GM12878 (cell line): ENCODE measurements around the gene RWDD1. TPM values are rescaled to one million over a fixed set of nuclear protein-coding genes. Genes with fewer than 3 reads are reported as not detected.

ENCODE experiments used
- ATAC-seq: fragments of 200-7000 bp; cut with Tn5 transposase; 3 replicates; pipeline ENCODE4 v1.9.1; 2020; ENCODE audit warnings: mild to moderate bottlenecking, moderate library complexity
- BruUV-seq: library from RNA; stranded (reverse); fragments of 400-500 nt; replicated peaks from 2 replicates; lab custom pipeline; 2021; lab: Mats Ljungman, UMichigan
- CTCF ChIA-PET: fragments of 300-600 bp; sonication (Branson Sonifier 250); formaldehyde crosslinking; extraction: SDS; loops from one replicate; lab custom pipeline; 2021; ENCODE audit warnings: inconsistent platforms; lab: Yijun Ruan, JAX
- POLR2A ChIA-PET: fragments of 350-600 bp; formaldehyde crosslinking; extraction: SDS; loops from one replicate; lab custom pipeline; 2021; ENCODE audit warnings: inconsistent platforms; lab: Charles Lee
- RAD21 ChIA-PET: fragments of 300-600 bp; sonication (Branson Sonifier 250); formaldehyde crosslinking; loops from one replicate; lab custom pipeline; 2023; ENCODE audit warnings: antibody characterized with exemption; ENCODE audit not compliant: unreplicated experiment; lab: Charles Lee
- SMC1A ChIA-PET: fragments of 300-600 bp; sonication (Branson Sonifier 250); formaldehyde crosslinking; loops from one replicate; lab custom pipeline; 2023; ENCODE audit not compliant: unreplicated experiment, uncharacterized antibody; lab: Charles Lee
- DNase-seq: peaks from one replicate; pipeline ENCODE4 v3.0.0-alpha.2; 2011; ENCODE audit warnings: low read depth, low spot score
- FAIRE-seq: peaks from 3 replicates; lab custom pipeline; 2011; peaks lifted over from hg19 to GRCh38; lab: Jason Lieb, UNC
- H2AFZ ChIP-seq: 2 replicates; pipeline ENCODE4 v1.6.0; 2011; ENCODE audit warnings: low read depth, low read length, control low read depth; ENCODE audit not compliant: control insufficient read depth
- H3K27ac ChIP-seq: 2 replicates; pipeline ENCODE4 v1.5.1; 2011; ENCODE audit warnings: control low read depth; ENCODE audit not compliant: control insufficient read depth, insufficient read depth
- H3K27me3 ChIP-seq, 2 experiments: replicated peaks in 1 of 2; 2 replicates each; pipeline versions ENCODE4 v1.6.0 to v1.6.1; 2011; ENCODE audit warnings: low read length in 1 of 2; ENCODE audit not compliant: control insufficient read depth in 2 of 2, insufficient read depth in 2 of 2
- H3K36me3 ChIP-seq, 2 experiments: 2 replicates each; pipeline ENCODE4 v1.5.1; 2011; ENCODE audit warnings: low read length in 1 of 2; ENCODE audit not compliant: control insufficient read depth in 2 of 2, insufficient read depth in 2 of 2
- H3K4me1 ChIP-seq: 2 replicates; pipeline ENCODE4 v1.6.1; 2011; ENCODE audit warnings: mild to moderate bottlenecking, low read length, moderate library complexity, mixed read lengths; ENCODE audit not compliant: control insufficient read depth, insufficient read depth
- H3K4me2 ChIP-seq: 2 replicates; pipeline ENCODE4 v1.6.0; 2011; ENCODE audit warnings: control low read depth; ENCODE audit not compliant: control insufficient read depth, insufficient read depth
- H3K4me3 ChIP-seq: fragments of 200-600 bp; sonication (generic); 2 replicates; pipeline ENCODE4 v1.5.1; 2016
- H3K79me2 ChIP-seq: 2 replicates; pipeline ENCODE4 v1.6.0; 2011; ENCODE audit warnings: low read length; ENCODE audit not compliant: control insufficient read depth, insufficient read depth
- H3K9ac ChIP-seq: 2 replicates; pipeline ENCODE4 v1.8.0; 2011; ENCODE audit warnings: low read length, control low read depth, mixed read lengths; ENCODE audit not compliant: control insufficient read depth, insufficient read depth
- H3K9me3 ChIP-seq: replicated peaks from 3 replicates; pipeline ENCODE4 v1.5.1; 2011; ENCODE audit warnings: mild to moderate bottlenecking, low read length; ENCODE audit not compliant: control insufficient read depth, insufficient read depth
- H4K20me1 ChIP-seq: 2 replicates; pipeline ENCODE4 v1.6.0; 2011; ENCODE audit not compliant: control insufficient read depth, insufficient read depth
- EP300 ChIP-seq, 2 experiments: fragments of 150-350 bp in 1 of 2; IDR thresholded peaks; 2 replicates each; pipeline ENCODE4 v1.6.1; 2011 to 2012; ENCODE audit warnings: low read depth in 2 of 2, low read length in 2 of 2, borderline replicate concordance in 1 of 2, improper control_type of control experiment in 1 of 2, inconsistent platforms in 1 of 2; ENCODE audit not compliant: control insufficient read depth in 1 of 2
- HDGF ChIP-seq: fragments of 450-650 bp; IDR thresholded peaks from 2 replicates; pipeline ENCODE4 v1.6.1; 2016; ENCODE audit warnings: antibody characterized with exemption
- SPI1 ChIP-seq: IDR thresholded peaks from 2 replicates; pipeline ENCODE4 v1.6.1; 2011; ENCODE audit warnings: low read depth, mild to moderate bottlenecking, low read length, moderate library complexity, borderline replicate concordance; ENCODE audit not compliant: insufficient read depth
- SREBF2 ChIP-seq: IDR thresholded peaks from 2 replicates; pipeline ENCODE4 v1.6.1; 2012; ENCODE audit warnings: mild to moderate bottlenecking, low read length
- ZNF384 ChIP-seq: IDR thresholded peaks from 2 replicates; pipeline ENCODE4 v1.6.1; 2012; ENCODE audit warnings: low read depth, mild to moderate bottlenecking, low read length, improper control_type of control experiment, borderline replicate concordance
- WGBS: methylation state at CpG from one replicate; pipeline ENCODE4 v1.1.6; 2016; ENCODE audit warnings: low lambda C conversion rate; ENCODE audit not compliant: insufficient replicate concordance, insufficient coverage; ENCODE audit errors: missing lambda C conversion rate; 5-methylcytosine and 5-hydroxymethylcytosine counted together
- in situ Hi-C: fragments of 300-500 bp; cut with MboI; formaldehyde crosslinking; loops from 9 replicates; pipeline ENCODE4 v1.14.3; 2018; ENCODE audit warnings: mixed read lengths
- intact Hi-C: fragments of 100-400 bp; cut with micrococcal nuclease; formaldehyde crosslinking; loops from one replicate; pipeline ENCODE4 v1.14.2; 2022; ENCODE audit not compliant: unreplicated experiment
- polyA plus RNA-seq, 11 experiments: library from polyadenylated mRNA; depleted of rRNA in 4 of 11; unstranded in 6 of 11; stranded (reverse) in 5 of 11; fragments of >200 nt; fragmentation: Nextera tagmentation in 4 of 11; fragmentation: Illumina TruSeq in 1 of 11; extraction: Ambion mirVana in 4 of 11; extraction: Trizol in 1 of 11; gene quantifications; 1 replicate in 1 of 11; 2 replicates in 10 of 11; pipeline versions ENCODE4 v1.2.1 to v1.2.3, GENCODE V29; 2011 to 2016; ENCODE audit warnings: inconsistent platforms in 2 of 11, missing spikeins in 2 of 11, low read depth in 1 of 11
- total RNA-seq, 4 experiments: library from RNA; depleted of rRNA in 3 of 4; stranded (reverse); fragments of >200 nt in 3 of 4; fragmentation: Illumina TruSeq in 1 of 4; extraction: Trizol in 1 of 4; gene quantifications; 2 replicates each; pipeline versions ENCODE4 v1.2.1 to v1.2.3, GENCODE V29; 2013 to 2021
- TF ChIP-seq, protein P1 (sequence below): IDR thresholded peaks from 2 replicates; pipeline ENCODE4 v1.6.1; 2011; ENCODE audit warnings: low read depth, low read length, improper control_type of control experiment, borderline replicate concordance

RWDD1 gene
- total and polyA plus RNA-seq, 10 of the 15 experiments (the other 5 are each of a cell fraction or from before 2014, with no cell fraction given) = 40.1 to 107 (median 65.8) TPM

DNA sequence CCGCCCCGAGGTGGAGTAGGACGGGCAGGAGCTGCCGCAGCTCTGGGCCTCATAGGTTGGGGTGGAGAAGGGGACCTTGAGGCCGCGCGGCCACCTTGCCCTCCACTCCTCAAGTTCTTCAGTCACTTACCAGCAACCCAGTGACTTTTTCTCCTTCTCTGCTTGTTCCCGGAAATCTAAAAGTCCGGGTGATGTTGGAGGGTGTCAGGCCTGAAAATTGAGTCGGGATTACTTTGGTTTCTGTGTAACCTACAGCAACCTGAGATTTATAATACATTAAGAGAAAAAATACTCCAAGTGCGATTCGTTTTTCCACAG lies 338 bp downstream of the RWDD1 start:
- peaks cover 5% of the 10 kb centered on the region; the same call in 1 of the 2 replicates for H3K4me1 ChIP-seq
- peak overlapping the region; percentile 32; the same call in 1 of the 2 replicates for H3K4me2 ChIP-seq
- 1% methylated on average over 12 of the region's 12 CpGs for WGBS
- H4K20me1 ChIP-seq = no peaks in the 10 kb centered on the region
- H3K79me2 ChIP-seq = peaks cover 41% of the 10 kb centered on the region
- intact Hi-C loops (loop anchor here (2.0 to 5.0 kb wide), 2 partner anchors 109 to 294 kb away; partner anchors contain the start of genes KPNA5 and TSPYL1), in situ Hi-C loops (no loop called here)
- DNase-seq (no peak), ATAC-seq (no peak), FAIRE-seq (no peak)
- peak overlapping the region; percentile 88 for H3K4me3 ChIP-seq
- peak overlapping the region; percentile 88 for H2AFZ ChIP-seq
- TF ChIP-seq SREBF2 (0 out of 2 replicates have a peak, but pooled peaks have one; percentile 5), HDGF (0 out of 2 replicates have a peak, but pooled peaks have one; percentile 23), EP300 (IDR thresholded peaks at IDR 0.05; ENCODE audit: borderline replicate concordance in 1 of 2, control insufficient read depth in 1 of 2, low read depth in 2 of 2, low read length in 2 of 2) (no peak), ZNF384 (no peak)
- H3K27me3 ChIP-seq = no peaks in the 10 kb centered on the region
- 0 out of 4 replicates have a peak, but pooled peaks cover 0 to 3% of the 10 kb centered on the region in 2 experiments for H3K36me3 ChIP-seq
- RAD21 ChIA-PET = interaction anchor here (0.9 to 2.4 kb wide), 5 partner anchors 11 to 301 kb away, joined by 3 to 7 read pairs (median 3); partner anchors contain the start of gene TSPYL1
- H3K27ac ChIP-seq = peak overlapping the region; percentile 81
- CTCF ChIA-PET = interaction anchor here (0.7 to 3.5 kb wide), 14 partner anchors 9 to 355 kb away, joined by 3 to 17 read pairs (median 5); partner anchors contain the start of gene TSPYL4
- no peaks in the 10 kb centered on the region for H3K9me3 ChIP-seq
- H3K9ac ChIP-seq = peak overlapping the region; percentile 95
- TSS peak; percentile 61 for BruUV-seq
- POLR2A ChIA-PET = interaction anchor here (0.7 to 1.7 kb wide), 8 partner anchors 11 to 471 kb away, joined by 3 to 11 read pairs (median 4); partner anchors contain the start of genes DSE, NT5DC1 and ZUP1
- SMC1A ChIA-PET = interaction anchor here (1.2 to 3.4 kb wide), 6 partner anchors 8 to 292 kb away, joined by 3 to 18 read pairs (median 7); partner anchors contain the start of gene TSPYL1

DNA sequence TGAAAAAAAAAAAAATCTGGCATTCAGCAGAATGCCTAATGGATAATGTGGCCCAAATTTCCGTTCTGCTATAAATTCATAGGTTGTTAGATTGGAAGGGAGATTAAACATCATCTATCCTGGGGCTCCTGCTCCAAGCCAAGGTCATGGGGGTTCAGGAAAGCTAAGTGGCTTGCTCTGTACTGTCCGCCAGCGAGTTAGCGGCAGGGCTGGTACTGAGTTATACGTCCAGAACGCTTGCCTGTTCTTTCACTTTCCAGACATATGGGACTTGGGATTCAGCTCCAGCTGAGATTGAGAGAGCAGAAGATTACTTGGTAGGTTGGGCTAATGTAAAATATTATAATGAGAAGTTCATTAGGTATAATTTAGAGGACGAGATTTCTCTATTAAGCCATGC lies 858 bp downstream of the RWDD1 start:
- peak overlapping the region; percentile 76 for H3K4me2 ChIP-seq
- H3K9ac ChIP-seq = peak overlapping the region; percentile 95
- WGBS = 2% methylated on average over 7 of the region's 7 CpGs
- intact Hi-C loops = loop anchor here (5.0 kb wide), 1 partner anchor 295 kb away; the partner anchor contains the start of gene TSPYL1
- no peaks in the 10 kb centered on the region for H3K27me3 ChIP-seq
- TF ChIP-seq, protein P1, sequence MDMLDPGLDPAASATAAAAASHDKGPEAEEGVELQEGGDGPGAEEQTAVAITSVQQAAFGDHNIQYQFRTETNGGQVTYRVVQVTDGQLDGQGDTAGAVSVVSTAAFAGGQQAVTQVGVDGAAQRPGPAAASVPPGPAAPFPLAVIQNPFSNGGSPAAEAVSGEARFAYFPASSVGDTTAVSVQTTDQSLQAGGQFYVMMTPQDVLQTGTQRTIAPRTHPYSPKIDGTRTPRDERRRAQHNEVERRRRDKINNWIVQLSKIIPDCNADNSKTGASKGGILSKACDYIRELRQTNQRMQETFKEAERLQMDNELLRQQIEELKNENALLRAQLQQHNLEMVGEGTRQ = no peak
- TF ChIP-seq SPI1 = no peak
- H4K20me1 ChIP-seq = no peaks in the 10 kb centered on the region
- in situ Hi-C loops = no loop called here
- POLR2A ChIA-PET = interaction anchor here (0.7 to 1.7 kb wide), 5 partner anchors 95 to 367 kb away, joined by 3 to 11 read pairs (median 5); partner anchors contain the start of genes DSE and ZUP1
- RAD21 ChIA-PET = interaction anchor here (0.7 to 2.4 kb wide), 6 partner anchors 10 to 303 kb away, joined by 3 to 7 read pairs (median 3); partner anchors contain the start of gene TSPYL1
- peak overlapping the region; percentile 81 for H3K27ac ChIP-seq
- ATAC-seq = peak; percentile 44
- H3K4me3 ChIP-seq = peak overlapping the region; percentile 88
- BruUV-seq = no TSS peak
- peaks cover 44% of the 10 kb centered on the region for H3K79me2 ChIP-seq
- DNase-seq = no peak
- SMC1A ChIA-PET = interaction anchor here (1.1 to 3.4 kb wide), 8 partner anchors 9 to 292 kb away, joined by 3 to 18 read pairs (median 6); partner anchors contain the start of gene TSPYL1
- H3K9me3 ChIP-seq = no peaks in the 10 kb centered on the region
- CTCF ChIA-PET = interaction anchor here (0.6 to 3.5 kb wide), 13 partner anchors 10 to 355 kb away, joined by 3 to 17 read pairs (median 4); partner anchors contain the start of gene TSPYL4
- peak overlapping the region; percentile 88; the same call in 1 of the 2 replicates for H2AFZ ChIP-seq
- FAIRE-seq = no peak
- H3K36me3 ChIP-seq = 0 out of 4 replicates have a peak, but pooled peaks cover 0 to 3% of the 10 kb centered on the region in 2 experiments
- H3K4me1 ChIP-seq = peaks cover 5% of the 10 kb centered on the region; the same call in 1 of the 2 replicates
